ENCODE results near the gene PIAS1.
A peak's percentile ranks its signal among the peaks of the same experiment; 100 is the strongest.

- TF ChIP-seq CTCF (IDR thresholded peaks at IDR 0.05): no peak
- no peak for TF ChIP-seq ZBTB43 (CRISPR knock-in tag; IDR thresholded peaks at IDR 0.05)
- no peak for TF ChIP-seq ATF3 (CRISPR knock-in tag; conservative IDR thresholded peaks at IDR 0.05)
- peak; percentile 24; the same call in 1 of the 2 replicates for TF ChIP-seq FOXP1 (CRISPR knock-in tag; IDR thresholded peaks at IDR 0.05; ENCODE audit: borderline replicate concordance)
- no peak for TF ChIP-seq ATF2 (CRISPR knock-in tag; IDR thresholded peaks at IDR 0.05; ENCODE audit: borderline replicate concordance, low read depth)
- TF ChIP-seq CREB1 (CRISPR knock-in tag; IDR thresholded peaks at IDR 0.05): no peak
- no peak for TF ChIP-seq FOXJ3 (CRISPR knock-in tag; IDR thresholded peaks at IDR 0.05; ENCODE audit: borderline replicate concordance)
- no peak for TF ChIP-seq MAX (CRISPR knock-in tag; IDR thresholded peaks at IDR 0.05)
- TF ChIP-seq FOXK1 (CRISPR knock-in tag; IDR thresholded peaks at IDR 0.05): no peak
- TF ChIP-seq AR (CRISPR knock-in tag; IDR thresholded peaks at IDR 0.05): no peak
- TF ChIP-seq NFYB (CRISPR knock-in tag; conservative IDR thresholded peaks at IDR 0.05; ENCODE audit: low read depth): no peak
- no peak for TF ChIP-seq SP1 (CRISPR knock-in tag; conservative IDR thresholded peaks at IDR 0.05)
- TF ChIP-seq ESRRA (CRISPR knock-in tag; IDR thresholded peaks at IDR 0.05; ENCODE audit: borderline replicate concordance): no peak
- no peak for TF ChIP-seq RELA (CRISPR knock-in tag; IDR thresholded peaks at IDR 0.05; ENCODE audit: borderline replicate concordance)
Measured at GRCh38 chr15:68045289-68046265, 8.5 kb upstream of the PIAS1 start.

Measured in WTC11 (cell line).